Measurements from ENCODE around the gene ZNF831.

DNA sequence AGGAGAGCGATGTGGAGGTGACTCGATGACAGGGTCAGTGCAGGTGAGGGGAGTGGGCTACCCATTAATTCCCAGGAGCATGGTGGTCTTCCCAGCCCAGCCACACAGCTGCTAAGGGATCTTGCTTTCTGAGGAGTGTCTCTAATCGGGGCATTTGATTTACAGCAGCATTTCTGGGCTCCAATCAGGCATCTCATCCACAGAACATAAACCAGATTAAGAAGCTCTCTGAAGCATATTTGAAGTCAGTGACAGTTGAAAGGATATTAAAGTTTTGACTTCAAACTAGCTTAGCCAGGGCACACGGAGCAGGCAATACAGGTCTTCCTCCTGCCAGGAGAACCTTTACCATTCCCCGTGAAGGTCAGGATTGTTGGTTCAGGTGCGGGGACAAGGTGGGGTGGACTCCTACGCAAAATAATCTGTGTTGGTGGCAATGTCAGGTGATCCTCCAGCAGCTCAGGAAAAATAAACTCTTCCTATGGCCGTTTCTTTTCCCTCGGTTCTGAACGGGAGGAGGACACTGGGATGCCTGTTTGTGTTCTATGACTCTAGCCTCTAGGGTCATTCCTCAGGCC is 39.9 kb upstream of the ZNF831 start:
- TF ChIP-seq, protein P1, sequence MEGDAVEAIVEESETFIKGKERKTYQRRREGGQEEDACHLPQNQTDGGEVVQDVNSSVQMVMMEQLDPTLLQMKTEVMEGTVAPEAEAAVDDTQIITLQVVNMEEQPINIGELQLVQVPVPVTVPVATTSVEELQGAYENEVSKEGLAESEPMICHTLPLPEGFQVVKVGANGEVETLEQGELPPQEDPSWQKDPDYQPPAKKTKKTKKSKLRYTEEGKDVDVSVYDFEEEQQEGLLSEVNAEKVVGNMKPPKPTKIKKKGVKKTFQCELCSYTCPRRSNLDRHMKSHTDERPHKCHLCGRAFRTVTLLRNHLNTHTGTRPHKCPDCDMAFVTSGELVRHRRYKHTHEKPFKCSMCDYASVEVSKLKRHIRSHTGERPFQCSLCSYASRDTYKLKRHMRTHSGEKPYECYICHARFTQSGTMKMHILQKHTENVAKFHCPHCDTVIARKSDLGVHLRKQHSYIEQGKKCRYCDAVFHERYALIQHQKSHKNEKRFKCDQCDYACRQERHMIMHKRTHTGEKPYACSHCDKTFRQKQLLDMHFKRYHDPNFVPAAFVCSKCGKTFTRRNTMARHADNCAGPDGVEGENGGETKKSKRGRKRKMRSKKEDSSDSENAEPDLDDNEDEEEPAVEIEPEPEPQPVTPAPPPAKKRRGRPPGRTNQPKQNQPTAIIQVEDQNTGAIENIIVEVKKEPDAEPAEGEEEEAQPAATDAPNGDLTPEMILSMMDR (conservative IDR thresholded peaks at IDR 0.05 in 1 of 2, IDR thresholded peaks at IDR 0.05 in 1 of 2; ENCODE audit: extremely low read depth in 1 of 2, insufficient read depth in 1 of 2, low read depth in 1 of 2, low read length in 2 of 2): no peak
- TF ChIP-seq EZH2 (IDR thresholded peaks at IDR 0.05; ENCODE audit: borderline replicate concordance, low read length): no peak

Data from mammary epithelial cell (primary cell).